IPS-15b (cell line): ENCODE measurements around the gene CNPY3.
"Not testable (repeated sequence)": the region's sequence is repeated elsewhere in the genome, so short reads cannot be mapped to it uniquely, and the experiment has no call there.

Experiments
- H3K27me3 ChIP-seq: one replicate; pipeline ENCODE4 v1.6.1; 2013; ENCODE audit warnings: low read length; ENCODE audit not compliant: control insufficient read depth, insufficient read depth
- H3K36me3 ChIP-seq: one replicate; pipeline ENCODE4 v1.6.1; 2013; ENCODE audit warnings: low read length; ENCODE audit not compliant: control insufficient read depth, insufficient read depth
- H3K4me1 ChIP-seq: one replicate; pipeline ENCODE4 v1.6.1; 2013; ENCODE audit warnings: mild to moderate bottlenecking, low read length; ENCODE audit not compliant: control insufficient read depth, insufficient read depth
- H3K4me3 ChIP-seq: one replicate; pipeline ENCODE4 v1.5.1; 2013; ENCODE audit warnings: low read depth, low read length
- H3K9ac ChIP-seq: one replicate; pipeline ENCODE4 v1.6.1; 2013; ENCODE audit warnings: low read depth, mild to moderate bottlenecking, low read length
- H3K9me3 ChIP-seq: one replicate; pipeline ENCODE4 v1.6.1; 2013; ENCODE audit warnings: mild to moderate bottlenecking, low read length; ENCODE audit not compliant: control insufficient read depth, insufficient read depth

Gene CNPY3

DNA sequence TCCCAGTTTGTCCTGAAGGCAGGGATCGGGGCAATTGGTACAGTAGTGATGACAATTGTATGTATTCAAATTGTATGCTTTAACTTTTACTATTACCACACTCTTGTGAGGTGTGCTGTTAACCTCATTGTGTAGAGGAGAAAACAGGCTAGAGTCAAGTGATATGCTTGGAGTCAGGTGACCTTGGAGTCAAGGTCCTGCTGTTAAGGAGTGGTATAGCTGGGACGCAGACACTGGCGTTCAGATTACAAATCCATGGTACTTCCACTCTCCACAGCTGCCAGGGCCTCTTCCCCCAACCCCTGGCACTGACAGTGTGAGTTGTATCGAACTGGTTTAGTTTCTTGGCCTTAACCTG is 10.5 kb downstream of the CNPY3 start:
- Histone ChIP-seq H3K9ac (no peak overlapping the region), H3K4me3 (no peak overlapping the region), H3K9me3 (no peaks in the 10 kb centered on the region), H3K27me3 (no peaks in the 10 kb centered on the region), H3K36me3 (peaks cover 32% of the 10 kb centered on the region), H3K4me1 (peaks cover 2% of the 10 kb centered on the region)

- H3K36me3 ChIP-seq, result peaks cover 26% of the 10 kb centered on the region
Measured at GRCh38 chr6:42940493-42941045, 11.3 kb downstream of the CNPY3 start.

DNA sequence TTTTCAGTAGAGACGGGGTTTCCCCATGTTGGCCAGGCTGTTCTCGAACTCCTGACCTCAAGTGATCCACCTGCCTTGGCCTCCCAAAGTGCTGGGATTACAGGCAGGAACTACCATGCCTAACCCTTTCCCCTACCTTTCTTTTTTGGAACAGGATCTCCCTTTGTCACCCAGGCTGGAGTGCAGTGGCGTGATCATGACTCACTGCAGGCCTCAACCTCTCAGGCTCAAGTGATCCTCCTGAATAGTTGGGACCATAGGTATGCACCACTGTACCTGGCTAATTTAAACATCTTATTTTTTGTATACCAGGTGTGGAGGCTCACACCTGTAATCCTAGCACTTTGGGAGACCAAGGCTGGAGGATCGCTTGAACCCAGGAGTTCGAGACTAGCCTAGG is 12.1 kb downstream of the CNPY3 start:
- peaks cover 20% of the 10 kb centered on the region for H3K36me3 ChIP-seq

More at GRCh38 chr6:42940493-42941045, 11.3 kb downstream of the CNPY3 start:
- H3K4me3 ChIP-seq, result no peak overlapping the region
- no peaks in the 10 kb centered on the region for H3K9me3 ChIP-seq
- peaks cover 2% of the 10 kb centered on the region for H3K4me1 ChIP-seq
- no peak overlapping the region for H3K9ac ChIP-seq
- H3K27me3 ChIP-seq, result no peaks in the 10 kb centered on the region

DNA sequence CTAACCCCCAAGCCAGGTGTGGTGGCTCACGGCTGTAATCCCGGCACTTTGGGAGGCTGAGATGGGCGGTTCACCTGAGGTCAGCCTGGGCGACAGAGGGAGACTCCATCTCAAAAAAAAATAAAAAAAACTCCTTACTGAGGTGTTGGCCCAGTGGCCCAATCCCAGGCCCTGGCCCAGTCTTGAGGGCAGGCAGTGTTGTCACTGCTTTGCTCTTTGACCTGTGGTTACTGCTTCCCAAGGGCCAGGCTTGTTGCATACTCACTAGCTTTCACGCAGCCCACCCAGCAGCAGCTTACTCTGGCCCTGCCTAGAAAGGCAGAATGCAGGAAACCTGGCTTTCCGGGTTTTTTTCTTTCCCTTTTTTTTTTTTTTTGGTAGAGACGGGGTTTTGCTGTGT is 13.2 kb downstream of the CNPY3 start:
- Histone ChIP-seq H3K9me3 (no peaks in the 10 kb centered on the region), H3K27me3 (no peaks in the 10 kb centered on the region), H3K9ac (no peak overlapping the region), H3K4me1 (peaks cover 2% of the 10 kb centered on the region), H3K36me3 (peaks cover 20% of the 10 kb centered on the region), H3K4me3 (no peak overlapping the region)

More for the DNA sequence above, 12.1 kb downstream of the CNPY3 start:
- not testable (repeated sequence) for H3K27me3 ChIP-seq, H3K9ac ChIP-seq, H3K9me3 ChIP-seq, H3K4me1 ChIP-seq, H3K4me3 ChIP-seq

DNA sequence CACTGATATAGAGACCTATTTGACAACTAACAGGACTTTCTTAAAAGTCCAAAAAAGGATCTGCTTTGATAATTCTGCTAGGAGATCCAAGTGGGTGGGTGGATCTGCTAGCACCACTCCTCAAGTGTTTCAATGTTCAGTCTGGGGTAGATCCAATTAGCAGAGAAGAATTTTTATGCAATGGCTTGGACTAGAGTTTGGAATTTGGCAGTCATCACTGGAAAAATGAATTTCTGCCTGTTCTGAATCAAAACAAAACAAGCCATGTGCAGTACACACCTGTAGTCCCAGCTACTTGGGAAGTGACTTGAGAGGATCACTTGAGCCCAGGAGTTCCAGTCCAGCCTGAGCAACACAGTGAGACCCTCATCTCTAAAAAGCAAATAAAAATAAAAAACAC is 18.7 kb downstream of the CNPY3 start:
- Histone ChIP-seq H3K4me1 (no peaks in the 10 kb centered on the region), H3K27me3 (no peaks in the 10 kb centered on the region), H3K4me3 (no peak overlapping the region), H3K9me3 (no peaks in the 10 kb centered on the region), H3K9ac (no peak overlapping the region), H3K36me3 (no peaks in the 10 kb centered on the region)

GRCh38 chr6:42952389-42952788 is 23.1 kb downstream of the CNPY3 start:
- H3K36me3 ChIP-seq, result no peaks in the 10 kb centered on the region
- no peak overlapping the region for H3K4me3 ChIP-seq
- no peaks in the 10 kb centered on the region for H3K27me3 ChIP-seq

GRCh38 chr6:42954405-42954804 is 25.1 kb downstream of the CNPY3 start:
- not testable (repeated sequence) for H3K9me3 ChIP-seq, H3K27me3 ChIP-seq, H3K9ac ChIP-seq, H3K4me3 ChIP-seq, H3K36me3 ChIP-seq, H3K4me1 ChIP-seq

More at GRCh38 chr6:42952389-42952788, 23.1 kb downstream of the CNPY3 start:
- Histone ChIP-seq H3K4me1 (peaks cover under 1% of the 10 kb centered on the region), H3K9ac (no peak overlapping the region), H3K9me3 (no peaks in the 10 kb centered on the region)

DNA sequence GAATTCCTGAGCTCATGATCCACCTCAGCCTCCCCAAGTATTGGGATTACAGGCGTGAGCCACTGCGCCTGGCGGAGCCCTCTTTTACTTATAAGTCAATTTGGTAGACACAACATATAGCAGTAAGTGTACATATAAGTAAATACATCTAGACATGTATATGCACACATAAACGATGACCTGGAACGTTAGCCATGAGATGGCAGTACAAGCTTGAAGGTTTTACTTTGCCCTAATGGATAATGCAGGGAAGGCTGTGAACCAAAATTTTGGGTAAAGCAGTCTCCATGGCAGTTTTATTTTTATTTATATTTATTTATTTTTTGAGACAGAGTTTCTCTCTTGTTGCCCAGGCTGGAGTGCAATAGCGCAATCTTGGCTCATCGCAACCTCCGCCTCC is 28.8 kb downstream of the CNPY3 start:
- H3K4me3 ChIP-seq, result no peak overlapping the region
- peaks cover 3% of the 10 kb centered on the region for H3K36me3 ChIP-seq
- H3K4me1 ChIP-seq, result peaks cover 2% of the 10 kb centered on the region
- H3K9me3 ChIP-seq, result no peaks in the 10 kb centered on the region
- H3K27me3 ChIP-seq, result peaks cover 17% of the 10 kb centered on the region
- no peak overlapping the region for H3K9ac ChIP-seq

GRCh38 chr6:42959917-42960242 is 30.6 kb downstream of the CNPY3 start:
- peaks cover 17% of the 10 kb centered on the region for H3K27me3 ChIP-seq
- no peaks in the 10 kb centered on the region for H3K9me3 ChIP-seq
- peaks cover 2% of the 10 kb centered on the region for H3K4me1 ChIP-seq
- H3K9ac ChIP-seq, result peak overlapping the region; percentile 79
- peaks cover 6% of the 10 kb centered on the region for H3K36me3 ChIP-seq
- H3K4me3 ChIP-seq, result peak overlapping the region; percentile 88

DNA sequence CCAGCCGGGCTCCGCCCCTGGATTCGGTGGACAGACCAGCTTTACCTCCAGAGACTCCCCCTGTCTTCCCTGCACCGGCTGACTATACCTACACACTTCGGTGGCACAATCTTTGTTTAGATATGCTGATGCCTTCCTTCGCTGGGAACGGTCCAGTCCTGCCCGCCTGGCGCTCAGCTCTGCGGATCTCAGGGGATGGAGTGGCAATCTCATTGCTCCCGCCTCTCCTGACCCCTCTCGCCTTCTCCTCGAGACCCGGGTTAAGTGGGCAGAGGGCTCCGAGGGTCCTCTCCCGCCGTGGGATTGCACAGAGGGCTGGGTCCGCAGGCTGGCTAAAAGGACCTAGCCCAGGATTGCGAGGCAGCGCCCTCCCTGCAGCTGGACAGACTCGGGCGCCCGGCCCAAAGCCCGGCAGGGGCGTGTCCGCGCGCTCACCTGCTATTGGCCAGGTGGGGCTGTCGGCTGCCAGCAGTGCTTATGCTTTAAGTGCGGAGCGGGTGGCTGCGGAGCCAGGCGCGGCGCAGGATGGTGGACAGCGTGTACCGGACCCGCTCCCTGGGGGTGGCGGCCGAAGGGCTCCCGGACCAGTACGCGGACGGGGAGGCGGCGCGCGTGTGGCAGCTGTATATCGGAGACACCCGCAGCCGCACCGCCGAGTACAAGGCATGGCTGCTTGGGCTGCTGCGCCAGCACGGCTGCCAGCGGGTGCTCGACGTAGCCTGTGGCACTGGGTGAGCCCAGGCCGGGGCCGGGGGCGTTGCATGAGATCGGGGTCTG is 31.2 kb downstream of the CNPY3 start, which contains the start of gene GNMT:
Gene GNMT (plus strand): TSS at position 512 of the 777 bp plus-strand sequence. CDS start 14 bp downstream, at position 526.
- Histone ChIP-seq H3K27me3 (peaks cover 17% of the 10 kb centered on the region), H3K9ac (peak within 1 kb of the TSS; percentile 79), H3K36me3 (peaks cover 6% of the 10 kb centered on the region), H3K4me3 (peak within 1 kb of the TSS; percentile 88), H3K4me1 (peaks cover 2% of the 10 kb centered on the region), H3K9me3 (no peaks in the 10 kb centered on the region)

GRCh38 chr6:42961020-42961470 is 31.8 kb downstream of the CNPY3 start:
- H3K9ac ChIP-seq, result no peak overlapping the region
- H3K9me3 ChIP-seq, result no peaks in the 10 kb centered on the region
- peaks cover 17% of the 10 kb centered on the region for H3K27me3 ChIP-seq
- peak overlapping the region; percentile 88 for H3K4me3 ChIP-seq
- peaks cover 2% of the 10 kb centered on the region for H3K4me1 ChIP-seq
- peaks cover 6% of the 10 kb centered on the region for H3K36me3 ChIP-seq

DNA sequence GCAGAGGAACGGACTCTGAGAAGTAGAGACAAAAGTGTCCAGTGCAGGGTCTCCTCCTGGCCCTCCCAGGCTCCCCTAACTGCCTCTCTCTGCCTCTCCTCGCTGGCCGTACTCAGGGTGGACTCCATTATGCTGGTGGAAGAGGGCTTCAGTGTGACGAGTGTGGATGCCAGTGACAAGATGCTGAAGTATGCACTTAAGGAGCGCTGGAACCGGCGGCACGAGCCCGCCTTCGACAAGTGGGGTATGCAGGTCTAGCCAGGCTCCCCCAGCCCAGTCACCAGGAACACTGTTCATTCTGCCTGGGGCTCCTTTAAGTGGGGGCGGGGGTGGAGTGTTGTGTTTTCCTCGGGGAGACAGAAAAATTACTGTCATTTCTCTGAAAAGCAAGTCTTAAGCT is 32.8 kb downstream of the CNPY3 start:
- H3K9me3 ChIP-seq, result no peaks in the 10 kb centered on the region
- no peak overlapping the region for H3K4me3 ChIP-seq
- H3K27me3 ChIP-seq, result peaks cover 17% of the 10 kb centered on the region
- H3K4me1 ChIP-seq, result peaks cover 2% of the 10 kb centered on the region
- peaks cover 6% of the 10 kb centered on the region for H3K36me3 ChIP-seq
- H3K9ac ChIP-seq, result no peak overlapping the region
